Nephron (organoid): ENCODE measurements around the gene TRAPPC2L.

Experiments used
- H3K27ac Mint-ChIP-seq, 3 experiments: 2 replicates each; pipeline ENCODE4 v1.8.0; 2020; ENCODE audit warnings: mixed read lengths in 3 of 3, mild to moderate bottlenecking in 2 of 3, moderate library complexity in 1 of 3
- H3K27me3 Mint-ChIP-seq: 2 replicates; pipeline ENCODE4 v1.8.0; 2021; ENCODE audit warnings: low read depth, mild to moderate bottlenecking, moderate library complexity, mixed read lengths
- H3K36me3 Mint-ChIP-seq: 2 replicates; pipeline ENCODE4 v1.8.0; 2020; ENCODE audit warnings: low read depth, mixed read lengths
- H3K4me1 Mint-ChIP-seq: 2 replicates; pipeline ENCODE4 v1.8.0; 2020; ENCODE audit warnings: mixed read lengths
- H3K4me3 Mint-ChIP-seq, 3 experiments: 2 replicates each; pipeline ENCODE4 v1.8.0; 2020; ENCODE audit warnings: mild to moderate bottlenecking in 3 of 3, mixed read lengths in 3 of 3, moderate library complexity in 2 of 3
- H3K9me3 Mint-ChIP-seq: 2 replicates; pipeline ENCODE4 v1.8.0; 2020; ENCODE audit warnings: mixed read lengths
- CTCF ChIP-seq, 3 experiments: fragments of 200-600 bp; sonication (generic); IDR thresholded peaks; one replicate each; pipeline ENCODE4 v1.5.0; 2021; ENCODE audit warnings: antibody characterized with exemption in 3 of 3; ENCODE audit not compliant: unreplicated experiment in 3 of 3

The TRAPPC2L gene

GRCh38 chr16:88900662-88901052 lies 43.7 kb downstream of the TRAPPC2L start:
- Mint-ChIP-seq H3K4me3 (no peak overlapping the region), H3K27ac (no peak overlapping the region), H3K4me1 (peaks cover 5% of the 10 kb centered on the region), H3K9me3 (no peaks in the 10 kb centered on the region), H3K27me3 (no peaks in the 10 kb centered on the region), H3K36me3 (no peaks in the 10 kb centered on the region)
- no peak for TF ChIP-seq CTCF (IDR thresholded peaks at IDR 0.05; ENCODE audit: unreplicated experiment in 3 of 3)

- no peak overlapping the region for H3K4me3 Mint-ChIP-seq
These were observed 44.9 kb downstream of the TRAPPC2L start for GRCh38 chr16:88901718-88902337.

GRCh38 chr16:88902744-88903143 lies 45.8 kb downstream of the TRAPPC2L start:
- Mint-ChIP-seq H3K4me3 (peak overlapping the region in 1 of 3 experiments; percentile 13), H3K36me3 (no peaks in the 10 kb centered on the region), H3K27me3 (no peaks in the 10 kb centered on the region), H3K4me1 (peaks cover 5% of the 10 kb centered on the region), H3K9me3 (no peaks in the 10 kb centered on the region), H3K27ac (no peak overlapping the region)
- no peak for TF ChIP-seq CTCF (IDR thresholded peaks at IDR 0.05; ENCODE audit: unreplicated experiment in 3 of 3)

More at GRCh38 chr16:88901718-88902337, 44.9 kb downstream of the TRAPPC2L start:
- Mint-ChIP-seq H3K9me3 (no peaks in the 10 kb centered on the region), H3K4me1 (peaks cover 5% of the 10 kb centered on the region), H3K36me3 (no peaks in the 10 kb centered on the region), H3K27ac (no peak overlapping the region), H3K27me3 (no peaks in the 10 kb centered on the region)
- TF ChIP-seq CTCF (IDR thresholded peaks at IDR 0.05; ENCODE audit: unreplicated experiment in 3 of 3), result no peak

- Mint-ChIP-seq H3K4me1 (peaks cover 5% of the 10 kb centered on the region), H3K27me3 (no peaks in the 10 kb centered on the region), H3K4me3 (no peak overlapping the region), H3K36me3 (no peaks in the 10 kb centered on the region), H3K27ac (no peak overlapping the region), H3K9me3 (no peaks in the 10 kb centered on the region)
- no peak for TF ChIP-seq CTCF (IDR thresholded peaks at IDR 0.05; ENCODE audit: unreplicated experiment in 3 of 3)
These were observed 46.3 kb downstream of the TRAPPC2L start for GRCh38 chr16:88903267-88903666.

- H3K36me3 Mint-ChIP-seq, result no peaks in the 10 kb centered on the region
- H3K27me3 Mint-ChIP-seq, result no peaks in the 10 kb centered on the region
- no peak overlapping the region for H3K27ac Mint-ChIP-seq
- no peak for TF ChIP-seq CTCF (IDR thresholded peaks at IDR 0.05; ENCODE audit: unreplicated experiment in 3 of 3)
- H3K4me3 Mint-ChIP-seq, result no peak overlapping the region
- no peaks in the 10 kb centered on the region for H3K9me3 Mint-ChIP-seq
- H3K4me1 Mint-ChIP-seq, result peaks cover 5% of the 10 kb centered on the region
These were observed 47.9 kb downstream of the TRAPPC2L start for GRCh38 chr16:88904676-88905365.

- TF ChIP-seq CTCF (IDR thresholded peaks at IDR 0.05; ENCODE audit: unreplicated experiment in 3 of 3), result no peak
- H3K27me3 Mint-ChIP-seq, result peaks cover 6% of the 10 kb centered on the region
- no peak overlapping the region for H3K27ac Mint-ChIP-seq
- H3K4me1 Mint-ChIP-seq, result peaks cover 10% of the 10 kb centered on the region
- H3K36me3 Mint-ChIP-seq, result no peaks in the 10 kb centered on the region
- H3K9me3 Mint-ChIP-seq, result no peaks in the 10 kb centered on the region
- no peak overlapping the region for H3K4me3 Mint-ChIP-seq
These were observed 48.6 kb downstream of the TRAPPC2L start for GRCh38 chr16:88905563-88905962.
